Gastrocnemius medialis (tissue), 4 donors: ENCODE data around the gene ZRANB3. TPM values are rescaled to one million over a fixed set of nuclear protein-coding genes. Genes with fewer than 3 reads are reported as not detected.
"Not testable (repeated sequence)": the region's sequence is repeated elsewhere in the genome, so short reads cannot be mapped to it uniquely, and the experiment has no call there.

Experiments
- ATAC-seq, 2 donors: fragments of 150-250 bp; one replicate each; pipeline ENCODE4 v1.9.1; 2016
- DNase-seq, 2 donors: peaks; one replicate each; pipeline ENCODE4 v3.0.0-alpha.2; 2019
- H3K27ac ChIP-seq, 4 donors: fragments of 200-600 bp; sonication (generic); 1 replicate in 1 of 4; 2 replicates in 3 of 4; pipeline ENCODE4 v1.5.1; 2016 to 2018; ENCODE audit warnings: mild to moderate bottlenecking in 2 of 4, moderate library complexity in 1 of 4
- H3K27me3 ChIP-seq, 3 donors: fragments of 200-600 bp; sonication (generic) in 2 of 3; 1 replicate in 1 of 3; 2 replicates in 2 of 3; pipeline versions ENCODE4 v1.5.1 to v1.6.0; 2016 to 2019; ENCODE audit warnings: mild to moderate bottlenecking in 1 of 3, moderate library complexity in 1 of 3
- H3K36me3 ChIP-seq, 2 donors: fragments of 200-600 bp; sonication (generic) in 1 of 2; one replicate each; pipeline ENCODE4 v1.5.1; 2017 to 2018
- H3K4me1 ChIP-seq, 2 donors: fragments of 200-600 bp; sonication (generic) in 1 of 2; one replicate each; pipeline ENCODE4 v1.5.1; 2016 to 2017; ENCODE audit warnings: mild to moderate bottlenecking in 2 of 2
- H3K4me3 ChIP-seq, 4 donors: fragments of 200-600 bp; sonication (generic) in 3 of 4; 1 replicate in 1 of 4; 2 replicates in 3 of 4; pipeline ENCODE4 v1.5.1; 2016 to 2019; ENCODE audit warnings: mild to moderate bottlenecking in 2 of 4
- H3K9me3 ChIP-seq, 3 donors: fragments of 200-600 bp; sonication (generic) in 2 of 3; 1 replicate in 1 of 3; 2 replicates in 2 of 3; pipeline ENCODE4 v1.5.1; 2016 to 2019
- POLR2A ChIP-seq, 2 donors: fragments of 450-650 bp; IDR thresholded peaks; one replicate each; pipeline ENCODE4 v1.6.1; 2017; ENCODE audit warnings: antibody characterized with exemption in 2 of 2, mild to moderate bottlenecking in 2 of 2, moderate library complexity in 2 of 2
- in situ Hi-C, 4 donors: fragments of 200-750 bp; cut with MboI; loops; one replicate each; pipeline versions ENCODE4 v1.15.0 to v1.8.0; 2017; ENCODE audit warnings: low sequenced_read_pairs in 4 of 4
- intact Hi-C: fragments of 100-400 bp; cut with DNase I; formaldehyde crosslinking; loops from one replicate; pipeline ENCODE4 v1.15.1; 2023; ENCODE audit warnings: low total_unique reads
- total RNA-seq, 4 donors: library from RNA; depleted of rRNA; stranded (reverse); fragments of >200 nt; gene quantifications; one replicate each; pipeline versions ENCODE4 v1.1.0 to v1.2.3, GENCODE V29; 2016
- TF ChIP-seq, protein P1 (sequence below), 5 experiments: fragments of 450-650 bp in 3 of 5; fragments of 200-600 bp in 2 of 5; sonication (generic) in 2 of 5; IDR thresholded peaks in 4 of 5; conservative IDR thresholded peaks in 1 of 5; 1 replicate in 4 of 5; 2 replicates in 1 of 5; pipeline ENCODE4 v1.5.1; 2016 to 2019; ENCODE audit warnings: antibody characterized with exemption in 5 of 5, mild to moderate bottlenecking in 3 of 5, moderate library complexity in 3 of 5

Gene ZRANB3
- total RNA-seq, 4 donors from 2014 or later = 1.9 to 4.8 (median 2.9) TPM

DNA sequence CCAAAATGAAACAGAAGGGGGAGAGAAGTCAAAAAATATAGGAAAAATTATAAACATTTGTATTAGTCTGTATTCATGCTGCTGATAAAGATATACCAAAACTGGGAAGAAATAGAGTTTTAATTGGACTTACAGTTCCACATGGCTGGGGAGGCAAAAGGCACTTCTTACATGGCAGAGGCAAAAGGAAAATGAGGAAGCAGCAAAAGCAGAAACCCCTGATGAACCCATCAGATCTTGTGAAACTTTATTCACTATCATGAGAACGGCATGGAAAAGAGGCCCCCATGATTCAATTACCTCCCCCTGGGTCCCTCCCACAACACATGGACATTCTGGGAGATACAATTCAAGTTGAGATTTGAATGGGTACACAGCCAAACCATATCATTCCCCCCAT lies 79.1 kb downstream of the ZRANB3 start:
- no peaks in the 10 kb centered on the region for H3K4me1 ChIP-seq
- DNase-seq (no peak), ATAC-seq (no peak)
- TF ChIP-seq, protein P1, sequence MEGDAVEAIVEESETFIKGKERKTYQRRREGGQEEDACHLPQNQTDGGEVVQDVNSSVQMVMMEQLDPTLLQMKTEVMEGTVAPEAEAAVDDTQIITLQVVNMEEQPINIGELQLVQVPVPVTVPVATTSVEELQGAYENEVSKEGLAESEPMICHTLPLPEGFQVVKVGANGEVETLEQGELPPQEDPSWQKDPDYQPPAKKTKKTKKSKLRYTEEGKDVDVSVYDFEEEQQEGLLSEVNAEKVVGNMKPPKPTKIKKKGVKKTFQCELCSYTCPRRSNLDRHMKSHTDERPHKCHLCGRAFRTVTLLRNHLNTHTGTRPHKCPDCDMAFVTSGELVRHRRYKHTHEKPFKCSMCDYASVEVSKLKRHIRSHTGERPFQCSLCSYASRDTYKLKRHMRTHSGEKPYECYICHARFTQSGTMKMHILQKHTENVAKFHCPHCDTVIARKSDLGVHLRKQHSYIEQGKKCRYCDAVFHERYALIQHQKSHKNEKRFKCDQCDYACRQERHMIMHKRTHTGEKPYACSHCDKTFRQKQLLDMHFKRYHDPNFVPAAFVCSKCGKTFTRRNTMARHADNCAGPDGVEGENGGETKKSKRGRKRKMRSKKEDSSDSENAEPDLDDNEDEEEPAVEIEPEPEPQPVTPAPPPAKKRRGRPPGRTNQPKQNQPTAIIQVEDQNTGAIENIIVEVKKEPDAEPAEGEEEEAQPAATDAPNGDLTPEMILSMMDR (IDR thresholded peaks at IDR 0.05 in 4 of 5, conservative IDR thresholded peaks at IDR 0.05 in 1 of 5) = no peak
- TF ChIP-seq POLR2A (IDR thresholded peaks at IDR 0.05) = no peak
- intact Hi-C loops (no loop called here), in situ Hi-C loops (loop anchor here in 1 of 4 donors (25.0 kb wide), 1 partner anchor 110 kb away; no protein-coding TSS in a partner anchor)
- H3K27me3 ChIP-seq = no peaks in the 10 kb centered on the region
- H3K9me3 ChIP-seq = no peaks in the 10 kb centered on the region
- H3K27ac ChIP-seq = no peak overlapping the region
- no peak overlapping the region for H3K4me3 ChIP-seq
- H3K36me3 ChIP-seq = no peaks in the 10 kb centered on the region

DNA sequence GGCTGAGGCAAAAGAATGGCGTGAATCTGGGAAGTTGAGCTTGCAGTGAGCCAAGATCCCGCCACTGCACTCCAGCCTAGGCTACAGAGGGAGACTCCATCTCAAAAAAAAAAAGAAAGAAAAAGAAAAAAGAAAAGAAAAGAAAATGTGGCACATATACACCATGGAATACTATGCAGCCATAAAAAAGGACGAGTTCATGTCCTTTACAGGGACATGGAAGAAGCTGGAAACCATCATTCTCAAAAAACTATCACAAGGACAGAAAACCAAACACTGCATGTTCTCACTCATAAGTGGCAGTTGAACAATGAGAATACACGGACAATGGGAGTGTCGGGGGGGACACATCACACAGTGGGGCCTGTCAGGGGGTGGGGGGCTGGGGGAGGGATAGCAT lies 88.0 kb downstream of the ZRANB3 start:
- intact Hi-C loops, H3K4me1 ChIP-seq, H3K36me3 ChIP-seq, H3K4me3 ChIP-seq, H3K27ac ChIP-seq, in situ Hi-C loops, DNase-seq, ATAC-seq, H3K27me3 ChIP-seq, H3K9me3 ChIP-seq: not testable (repeated sequence)

DNA sequence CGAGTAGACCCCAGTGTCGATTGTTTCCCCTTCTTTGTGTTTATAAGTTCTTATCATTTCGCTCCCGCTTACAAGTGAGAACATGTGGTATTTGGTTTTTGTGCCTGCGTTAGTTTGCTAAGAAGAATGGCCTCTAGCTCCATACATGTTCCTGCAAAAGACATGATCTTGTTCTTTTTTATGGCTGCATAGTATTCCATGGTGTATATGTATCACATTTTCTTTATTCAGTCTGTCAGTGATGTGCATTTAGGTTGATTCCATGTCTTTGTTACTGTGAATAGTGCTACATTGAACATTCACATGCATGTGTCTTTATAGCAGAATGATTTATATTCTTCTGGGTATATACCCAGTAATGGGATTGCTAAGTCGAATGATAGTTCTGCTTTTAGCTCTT lies 95.9 kb downstream of the ZRANB3 start:
- H3K9me3 ChIP-seq, in situ Hi-C loops, ATAC-seq, H3K27me3 ChIP-seq, H3K36me3 ChIP-seq, H3K4me1 ChIP-seq, intact Hi-C loops, DNase-seq, H3K4me3 ChIP-seq, H3K27ac ChIP-seq: not testable (repeated sequence)

DNA sequence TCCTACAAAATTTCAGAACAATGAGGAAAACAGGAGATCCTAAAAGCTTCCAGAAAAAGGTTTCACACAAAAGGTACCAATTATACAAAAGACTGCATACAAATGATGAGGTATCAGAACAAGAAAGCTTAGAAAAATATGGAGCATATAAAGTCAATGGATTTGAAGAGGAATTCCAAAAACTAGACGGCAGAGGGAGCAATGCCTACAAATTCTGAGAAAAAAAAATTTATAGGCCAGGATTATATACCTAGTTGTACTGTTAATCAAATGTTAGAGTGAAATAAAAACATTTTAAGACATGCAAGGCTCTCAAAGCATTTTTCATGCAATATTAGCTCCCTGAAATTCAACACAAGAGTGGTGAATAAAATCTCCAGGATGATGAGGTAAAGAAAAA lies 106.2 kb downstream of the ZRANB3 start:
- no peak for DNase-seq
- no peaks in the 10 kb centered on the region for H3K9me3 ChIP-seq
- in situ Hi-C loops (no loop called here), intact Hi-C loops (no loop called here)
- H3K4me3 ChIP-seq = no peak overlapping the region
- ATAC-seq = no peak
- no peaks in the 10 kb centered on the region for H3K36me3 ChIP-seq
- H3K27ac ChIP-seq = no peak overlapping the region
- H3K27me3 ChIP-seq = no peaks in the 10 kb centered on the region
- TF ChIP-seq, protein P1 (IDR thresholded peaks at IDR 0.05 in 4 of 5, conservative IDR thresholded peaks at IDR 0.05 in 1 of 5) = no peak
- no peak for TF ChIP-seq POLR2A (IDR thresholded peaks at IDR 0.05)
- H3K4me1 ChIP-seq = no peaks in the 10 kb centered on the region

DNA sequence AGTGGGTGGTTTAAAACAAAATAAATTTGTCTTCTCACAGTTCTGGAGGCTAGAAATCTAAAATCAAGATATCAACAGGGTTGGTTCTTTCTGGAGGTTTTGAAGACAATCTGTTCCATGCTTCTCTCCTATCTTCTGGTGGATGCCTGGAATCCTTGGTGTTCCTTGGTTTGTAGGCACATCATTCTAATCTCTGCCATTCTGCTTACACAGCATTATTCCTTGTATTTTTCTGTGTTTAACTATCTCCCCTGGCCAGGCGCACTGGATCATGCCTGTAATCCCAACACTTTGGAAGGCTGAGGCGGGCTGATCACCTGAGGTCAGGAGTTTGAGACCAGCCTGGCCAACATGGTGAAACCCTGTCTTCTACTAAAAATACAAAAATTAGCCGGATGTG lies 108.1 kb downstream of the ZRANB3 start:
- in situ Hi-C loops (no loop called here), intact Hi-C loops (no loop called here)

DNA sequence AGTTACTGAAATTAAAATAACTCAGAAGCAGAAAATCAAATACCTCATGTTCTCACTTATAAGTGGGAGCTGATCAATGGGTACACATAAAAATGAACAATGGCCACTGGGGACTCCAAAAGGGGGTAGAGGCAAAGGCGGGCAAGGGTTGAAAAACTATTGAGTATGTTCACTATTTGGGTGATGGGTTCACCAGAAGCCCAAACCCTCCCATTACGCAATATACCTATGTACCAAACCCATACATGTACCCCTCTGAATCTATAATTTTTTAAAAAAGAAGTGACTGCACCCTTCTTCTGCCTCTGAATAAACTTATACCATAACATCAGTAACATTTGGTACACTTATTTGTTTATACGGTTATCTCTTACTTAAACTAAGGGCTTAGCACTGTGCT lies 119.4 kb downstream of the ZRANB3 start:
- Histone ChIP-seq H3K36me3 (no peaks in the 10 kb centered on the region), H3K27me3 (no peaks in the 10 kb centered on the region), H3K4me1 (no peaks in the 10 kb centered on the region), H3K27ac (no peak overlapping the region), H3K4me3 (no peak overlapping the region), H3K9me3 (no peaks in the 10 kb centered on the region)
- intact Hi-C loops (no loop called here), in situ Hi-C loops (no loop called here)
- DNase-seq = no peak
- TF ChIP-seq POLR2A (IDR thresholded peaks at IDR 0.05) = no peak
- no peak for ATAC-seq

More for the DNA sequence above, 108.1 kb downstream of the ZRANB3 start:
- no peaks in the 10 kb centered on the region for H3K9me3 ChIP-seq
- TF ChIP-seq POLR2A (IDR thresholded peaks at IDR 0.05) = no peak
- TF ChIP-seq, protein P1 (IDR thresholded peaks at IDR 0.05 in 4 of 5, conservative IDR thresholded peaks at IDR 0.05 in 1 of 5) = no peak
- no peak overlapping the region for H3K4me3 ChIP-seq
- H3K27me3 ChIP-seq = no peaks in the 10 kb centered on the region
- no peak for ATAC-seq
- no peaks in the 10 kb centered on the region for H3K36me3 ChIP-seq
- no peaks in the 10 kb centered on the region for H3K4me1 ChIP-seq
- DNase-seq = no peak
- H3K27ac ChIP-seq = no peak overlapping the region
